Kidney (tissue), 14 donors: ENCODE measurements around the gene CRIM1. TPM values are rescaled to one million over a fixed set of nuclear protein-coding genes. Genes with fewer than 3 reads are reported as not detected.
A peak's percentile ranks its signal among the peaks of the same experiment; 100 is the strongest.

Experiments used
- DNase-seq, 5 donors: peaks; one replicate each; pipeline ENCODE4 v3.0.0-alpha.2; 2013 to 2020
- FAIRE-seq: peaks from 2 replicates; lab custom pipeline; 2012; peaks lifted over from hg19 to GRCh38; lab: Jason Lieb, UNC
- H3K27ac ChIP-seq, 2 donors: one replicate each; pipeline ENCODE4 v1.7.0; 2013; ENCODE audit warnings: low read depth in 2 of 2, low read length in 2 of 2, inconsistent platforms in 1 of 2
- H3K27me3 ChIP-seq: one replicate; pipeline ENCODE4 v1.7.1; 2013; ENCODE audit warnings: low read length, inconsistent platforms; ENCODE audit not compliant: control insufficient read depth, insufficient read depth
- H3K36me3 ChIP-seq, 3 donors: one replicate each; pipeline versions ENCODE4 v1.7.0 to v1.7.1; 2013; ENCODE audit warnings: low read length in 3 of 3, control low read depth in 1 of 3, inconsistent platforms in 1 of 3; ENCODE audit not compliant: insufficient read depth in 3 of 3, control insufficient read depth in 2 of 3
- H3K4me1 ChIP-seq, 3 donors: one replicate each; pipeline versions ENCODE4 v1.7.0 to v1.7.1; 2013; ENCODE audit warnings: low read length in 3 of 3, inconsistent platforms in 1 of 3, low read depth in 1 of 3; ENCODE audit not compliant: control insufficient read depth in 2 of 3, insufficient read depth in 2 of 3
- H3K4me3 ChIP-seq, 3 donors: one replicate each; pipeline versions ENCODE4 v1.7.0 to v1.8.1; 2013; ENCODE audit warnings: low read length in 3 of 3, control low read depth in 1 of 3, inconsistent platforms in 1 of 3
- H3K9ac ChIP-seq, 3 donors: one replicate each; pipeline versions ENCODE4 v1.7.0 to v1.7.1; 2013; ENCODE audit warnings: low read length in 3 of 3, control low read depth in 1 of 3, inconsistent platforms in 1 of 3
- H3K9me3 ChIP-seq, 3 donors: one replicate each; pipeline versions ENCODE4 v1.7.0 to v1.7.1; 2013; ENCODE audit warnings: low read length in 3 of 3, control low read depth in 1 of 3, inconsistent platforms in 1 of 3; ENCODE audit not compliant: control insufficient read depth in 2 of 3, insufficient read depth in 1 of 3
- CTCF ChIP-seq: IDR thresholded peaks from 3 replicates; pipeline ENCODE4 v1.5.1; 2012; ENCODE audit warnings: mild to moderate bottlenecking, moderate library complexity, borderline replicate concordance; ENCODE audit not compliant: insufficient read depth; ENCODE audit errors: extremely low read depth
- intact Hi-C: fragments of 100-400 bp; cut with DNase I; formaldehyde crosslinking; loops from one replicate; pipeline ENCODE4 v1.11.1; 2022
- polyA plus RNA-seq: library from polyadenylated mRNA; stranded (reverse); fragments of 350-450 nt; fragmentation: Illumina TruSeq; extraction: RNeasy Lipid Tissue Mini Kit (QIAGEN cat#74804); gene quantifications from one replicate; pipeline ENCODE4 v1.2.3, GENCODE V29; 2014; ENCODE audit warnings: low read depth, low replicate concordance; ENCODE audit not compliant: insufficient read depth
- total RNA-seq: library from RNA; stranded (reverse); fragmentation: NEBNext Ultra II Directional; extraction: Animal tissue kit (Norgen Biotek cat#: 25700); gene quantifications from one replicate; pipeline ENCODE4 v1.2.1, GENCODE V29; 2021
- donor health status: control.
- donor health status: control.
- donor health status: control.
- donor health status: control.
- donor health status: control.
- donor health status: DM: yes; HTN: yes; CAD: no.
- donor health status: Normal renal cell carcinoma (clear cell type).

The CRIM1 gene
- total and polyA plus RNA-seq, 2 donors from 2014 or later: 47.2 to 154 TPM

- peak; percentile 36 for TF ChIP-seq CTCF
- peak overlapping the region; percentile 79 to 85 (median 80) for H3K9ac ChIP-seq
- no peaks in the 10 kb centered on the region for H3K27me3 ChIP-seq
- no peak for FAIRE-seq
- peak overlapping the region; percentile 82 to 93 for H3K27ac ChIP-seq
- H3K36me3 ChIP-seq: no peaks in the 10 kb centered on the region
- intact Hi-C loops: loop anchor here (10.0 kb wide), 1 partner anchor 137 kb away; no protein-coding TSS in a partner anchor
- peak overlapping the region; percentile 73 to 98 (median 89) for H3K4me3 ChIP-seq
- DNase-seq: peak in 3 of 5 donors; percentile 26 to 83 (median 81)
- H3K9me3 ChIP-seq: no peaks in the 10 kb centered on the region
- peaks cover 1 to 29% (median 18%) of the 10 kb centered on the region in 3 donors for H3K4me1 ChIP-seq
Measured at GRCh38 chr2:36357847-36358659, 2.5 kb downstream of the CRIM1 start.

DNA sequence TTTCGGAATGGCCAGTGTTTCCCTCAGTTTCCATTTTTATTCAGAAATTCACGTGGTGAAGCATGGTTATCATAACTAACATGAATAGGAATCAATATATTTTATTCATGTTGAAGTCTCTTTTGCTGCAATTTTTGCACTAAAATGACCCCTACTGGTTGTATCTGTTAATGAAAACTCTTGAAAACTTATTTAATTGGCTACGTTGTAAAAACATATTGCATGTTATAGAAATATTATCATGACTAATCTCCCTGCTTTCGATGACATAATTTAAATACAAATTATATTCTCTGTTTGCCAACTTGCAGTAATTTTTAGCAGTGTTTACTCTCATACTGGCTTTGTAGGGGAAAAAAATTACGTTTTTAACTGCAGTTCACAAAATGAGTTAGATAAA lies 3.5 kb downstream of the CRIM1 start:
- H3K4me1 ChIP-seq: peaks cover 0 to 28% (median 24%) of the 10 kb centered on the region in 3 donors

GRCh38 chr2:36360063-36360462 lies 4.5 kb downstream of the CRIM1 start:
- no peak for FAIRE-seq
- intact Hi-C loops: no loop called here
- no peak for TF ChIP-seq CTCF
- H3K27me3 ChIP-seq: no peaks in the 10 kb centered on the region
- H3K9me3 ChIP-seq: no peaks in the 10 kb centered on the region
- H3K9ac ChIP-seq: no peak overlapping the region
- H3K4me1 ChIP-seq: peaks cover 0 to 22% (median 20%) of the 10 kb centered on the region in 3 donors
- no peak for DNase-seq
- peak overlapping the region in 1 of 2 donors; percentile 23 for H3K27ac ChIP-seq
- H3K4me3 ChIP-seq: no peak overlapping the region
- no peaks in the 10 kb centered on the region for H3K36me3 ChIP-seq

More for the DNA sequence above, 3.5 kb downstream of the CRIM1 start:
- FAIRE-seq (no peak), DNase-seq (no peak)
- Histone ChIP-seq H3K9me3 (no peaks in the 10 kb centered on the region), H3K36me3 (no peaks in the 10 kb centered on the region), H3K27ac (no peak overlapping the region), H3K27me3 (no peaks in the 10 kb centered on the region), H3K4me3 (peak overlapping the region in 2 of 3 donors; percentile 25 to 73), H3K9ac (peak overlapping the region in 1 of 3 donors; percentile 22)
- intact Hi-C loops: loop anchor here (10.0 kb wide), 1 partner anchor 136 kb away; no protein-coding TSS in a partner anchor
- TF ChIP-seq CTCF: no peak
